Activated CD8-positive, alpha-beta memory T cell treated with anti-CD3 and anti-CD28 coated beads for 4 hours (primary cell): ENCODE measurements around the gene NCAPD2.

ENCODE experiments used
- DNase-seq, 2 donors: peaks; one replicate each; pipeline ENCODE4 v3.0.0-alpha.2; 2020; ENCODE audit warnings: low read depth in 2 of 2

NCAPD2 gene, protein sequence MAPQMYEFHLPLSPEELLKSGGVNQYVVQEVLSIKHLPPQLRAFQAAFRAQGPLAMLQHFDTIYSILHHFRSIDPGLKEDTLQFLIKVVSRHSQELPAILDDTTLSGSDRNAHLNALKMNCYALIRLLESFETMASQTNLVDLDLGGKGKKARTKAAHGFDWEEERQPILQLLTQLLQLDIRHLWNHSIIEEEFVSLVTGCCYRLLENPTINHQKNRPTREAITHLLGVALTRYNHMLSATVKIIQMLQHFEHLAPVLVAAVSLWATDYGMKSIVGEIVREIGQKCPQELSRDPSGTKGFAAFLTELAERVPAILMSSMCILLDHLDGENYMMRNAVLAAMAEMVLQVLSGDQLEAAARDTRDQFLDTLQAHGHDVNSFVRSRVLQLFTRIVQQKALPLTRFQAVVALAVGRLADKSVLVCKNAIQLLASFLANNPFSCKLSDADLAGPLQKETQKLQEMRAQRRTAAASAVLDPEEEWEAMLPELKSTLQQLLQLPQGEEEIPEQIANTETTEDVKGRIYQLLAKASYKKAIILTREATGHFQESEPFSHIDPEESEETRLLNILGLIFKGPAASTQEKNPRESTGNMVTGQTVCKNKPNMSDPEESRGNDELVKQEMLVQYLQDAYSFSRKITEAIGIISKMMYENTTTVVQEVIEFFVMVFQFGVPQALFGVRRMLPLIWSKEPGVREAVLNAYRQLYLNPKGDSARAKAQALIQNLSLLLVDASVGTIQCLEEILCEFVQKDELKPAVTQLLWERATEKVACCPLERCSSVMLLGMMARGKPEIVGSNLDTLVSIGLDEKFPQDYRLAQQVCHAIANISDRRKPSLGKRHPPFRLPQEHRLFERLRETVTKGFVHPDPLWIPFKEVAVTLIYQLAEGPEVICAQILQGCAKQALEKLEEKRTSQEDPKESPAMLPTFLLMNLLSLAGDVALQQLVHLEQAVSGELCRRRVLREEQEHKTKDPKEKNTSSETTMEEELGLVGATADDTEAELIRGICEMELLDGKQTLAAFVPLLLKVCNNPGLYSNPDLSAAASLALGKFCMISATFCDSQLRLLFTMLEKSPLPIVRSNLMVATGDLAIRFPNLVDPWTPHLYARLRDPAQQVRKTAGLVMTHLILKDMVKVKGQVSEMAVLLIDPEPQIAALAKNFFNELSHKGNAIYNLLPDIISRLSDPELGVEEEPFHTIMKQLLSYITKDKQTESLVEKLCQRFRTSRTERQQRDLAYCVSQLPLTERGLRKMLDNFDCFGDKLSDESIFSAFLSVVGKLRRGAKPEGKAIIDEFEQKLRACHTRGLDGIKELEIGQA (N-terminal part only)

DNA sequence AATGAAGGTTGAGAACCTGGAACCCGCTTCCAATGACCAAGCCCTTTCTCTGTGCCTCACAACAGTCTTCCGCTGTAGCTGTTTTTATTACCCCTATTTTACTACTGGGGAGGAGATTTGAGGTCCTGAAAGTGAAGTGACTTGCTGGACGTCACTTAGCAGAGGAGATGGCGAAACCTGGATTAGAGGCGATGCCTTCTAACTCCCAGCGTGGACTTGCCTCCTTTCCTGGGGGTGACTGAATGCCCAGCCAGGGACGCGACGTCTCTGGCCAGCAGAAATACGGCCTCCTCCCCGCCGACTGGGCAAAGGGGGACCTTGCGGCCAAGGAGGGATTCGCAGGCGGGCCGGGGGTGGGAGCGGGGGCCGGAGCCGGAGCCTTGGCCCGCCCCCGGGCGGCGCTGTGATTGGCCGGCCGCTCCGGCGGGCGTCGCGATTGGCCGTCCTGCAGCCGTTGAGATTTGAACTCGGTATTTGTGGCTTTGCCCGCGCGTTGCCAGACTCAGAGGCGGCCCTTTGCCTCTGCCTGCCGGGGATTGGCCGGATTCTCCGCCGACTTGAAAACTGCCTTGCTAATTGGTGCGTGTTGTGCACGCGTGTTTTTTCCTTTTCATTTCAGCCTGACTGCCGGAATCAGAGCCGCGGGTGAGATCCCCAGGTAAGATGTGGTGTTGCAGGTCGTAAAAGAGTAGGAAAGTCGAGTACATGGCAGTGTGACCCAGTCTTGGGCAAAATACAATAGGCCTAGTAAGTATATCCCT is at the start of gene NCAPD2:
TSS of gene NCAPD2 (plus strand) at position 606 of the 761 bp plus-strand sequence. CDS start 997 bp downstream, outside the sequence.
- peak; percentile 85 to 93 for DNase-seq

DNA sequence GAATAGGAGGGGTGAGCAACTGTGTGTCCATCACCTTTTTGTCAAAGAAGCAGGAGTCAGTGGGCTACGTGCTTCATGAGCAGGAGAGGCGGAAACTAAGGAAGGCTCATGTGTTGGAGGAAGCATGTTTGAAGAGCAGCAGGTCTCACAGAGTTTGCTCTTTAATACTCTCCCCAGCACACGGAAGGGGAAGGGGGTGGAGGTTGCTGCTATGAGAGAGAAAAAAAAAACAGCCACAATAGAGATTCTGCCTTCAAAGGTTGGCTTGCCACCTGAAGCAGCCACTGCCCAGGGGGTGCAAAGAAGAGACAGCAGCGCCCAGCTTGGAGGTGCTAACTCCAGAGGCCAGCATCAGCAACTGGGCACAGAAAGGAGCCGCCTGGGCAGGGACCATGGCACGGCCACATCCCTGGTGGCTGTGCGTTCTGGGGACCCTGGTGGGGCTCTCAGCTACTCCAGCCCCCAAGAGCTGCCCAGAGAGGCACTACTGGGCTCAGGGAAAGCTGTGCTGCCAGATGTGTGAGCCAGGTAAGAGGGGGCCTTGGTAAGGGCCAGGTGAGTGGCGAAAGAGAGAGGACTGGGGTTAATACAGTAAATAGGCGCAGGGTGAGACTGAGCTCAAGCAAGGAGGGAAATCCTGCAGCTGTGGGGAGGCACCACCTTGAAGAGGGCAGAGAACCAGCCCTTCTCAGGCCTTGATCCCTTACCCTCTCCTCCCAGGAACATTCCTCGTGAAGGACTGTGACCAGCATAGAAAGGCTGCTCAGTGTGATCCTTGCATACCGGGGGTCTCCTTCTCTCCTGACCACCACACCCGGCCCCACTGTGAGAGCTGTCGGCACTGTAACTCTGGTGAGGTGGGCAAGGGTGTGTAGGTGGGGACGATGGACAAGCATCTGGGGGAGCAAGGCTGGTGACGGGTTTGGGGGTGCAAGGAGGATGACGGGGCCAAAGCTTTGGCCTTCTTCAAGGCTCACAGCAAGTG is 48.9 kb upstream of the NCAPD2 start, which contains the start of gene CD27:
TSS of gene CD27 (plus strand) at position 252 of the 985 bp plus-strand sequence. CDS start at position 393, 141 bp downstream.
- no peak for DNase-seq

DNA sequence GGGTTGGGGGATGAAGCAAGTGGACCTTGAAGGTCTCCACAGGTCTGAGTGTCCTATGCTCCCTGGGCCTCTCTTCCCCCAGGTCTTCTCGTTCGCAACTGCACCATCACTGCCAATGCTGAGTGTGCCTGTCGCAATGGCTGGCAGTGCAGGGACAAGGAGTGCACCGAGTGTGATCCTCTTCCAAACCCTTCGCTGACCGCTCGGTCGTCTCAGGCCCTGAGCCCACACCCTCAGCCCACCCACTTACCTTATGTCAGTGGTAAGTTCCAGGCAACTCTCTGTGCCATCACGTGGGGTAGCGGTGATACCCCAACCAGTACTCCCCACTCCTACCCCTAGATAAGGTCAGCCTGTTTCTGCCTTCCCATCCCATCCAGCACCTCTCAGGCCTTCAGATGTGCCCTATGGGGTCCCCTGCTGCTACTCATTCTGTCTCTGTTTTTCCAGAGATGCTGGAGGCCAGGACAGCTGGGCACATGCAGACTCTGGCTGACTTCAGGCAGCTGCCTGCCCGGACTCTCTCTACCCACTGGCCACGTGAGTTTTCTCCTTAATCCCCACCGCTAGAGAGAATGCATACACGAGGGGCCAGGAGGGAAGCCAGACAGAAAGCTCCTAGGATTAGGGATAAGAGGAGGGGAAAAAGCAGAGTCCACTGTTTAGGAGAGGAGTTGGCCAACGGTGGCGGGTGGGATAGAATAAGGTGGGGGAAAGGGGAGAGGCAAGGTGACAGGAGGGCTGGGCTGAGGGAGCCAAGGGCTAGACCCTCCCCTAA is 43.6 kb upstream of the NCAPD2 start:
- no peak for DNase-seq

DNA sequence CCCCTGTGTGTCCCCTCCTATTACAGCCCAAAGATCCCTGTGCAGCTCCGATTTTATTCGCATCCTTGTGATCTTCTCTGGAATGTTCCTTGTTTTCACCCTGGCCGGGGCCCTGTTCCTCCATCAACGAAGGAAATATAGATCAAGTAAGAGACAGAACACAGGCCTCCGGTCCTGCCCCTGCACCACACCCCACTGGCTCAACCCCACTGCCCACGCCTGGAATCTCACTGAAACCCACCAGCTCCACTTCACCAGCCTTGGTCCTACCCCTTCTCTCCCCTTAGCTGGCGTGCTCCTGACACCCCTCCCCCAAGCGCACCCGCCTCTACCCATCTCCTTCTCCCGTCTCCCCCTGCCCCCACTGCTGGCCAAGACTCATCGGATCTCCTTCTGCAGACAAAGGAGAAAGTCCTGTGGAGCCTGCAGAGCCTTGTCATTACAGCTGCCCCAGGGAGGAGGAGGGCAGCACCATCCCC is 43.0 kb upstream of the NCAPD2 start:
- no peak for DNase-seq

DNA sequence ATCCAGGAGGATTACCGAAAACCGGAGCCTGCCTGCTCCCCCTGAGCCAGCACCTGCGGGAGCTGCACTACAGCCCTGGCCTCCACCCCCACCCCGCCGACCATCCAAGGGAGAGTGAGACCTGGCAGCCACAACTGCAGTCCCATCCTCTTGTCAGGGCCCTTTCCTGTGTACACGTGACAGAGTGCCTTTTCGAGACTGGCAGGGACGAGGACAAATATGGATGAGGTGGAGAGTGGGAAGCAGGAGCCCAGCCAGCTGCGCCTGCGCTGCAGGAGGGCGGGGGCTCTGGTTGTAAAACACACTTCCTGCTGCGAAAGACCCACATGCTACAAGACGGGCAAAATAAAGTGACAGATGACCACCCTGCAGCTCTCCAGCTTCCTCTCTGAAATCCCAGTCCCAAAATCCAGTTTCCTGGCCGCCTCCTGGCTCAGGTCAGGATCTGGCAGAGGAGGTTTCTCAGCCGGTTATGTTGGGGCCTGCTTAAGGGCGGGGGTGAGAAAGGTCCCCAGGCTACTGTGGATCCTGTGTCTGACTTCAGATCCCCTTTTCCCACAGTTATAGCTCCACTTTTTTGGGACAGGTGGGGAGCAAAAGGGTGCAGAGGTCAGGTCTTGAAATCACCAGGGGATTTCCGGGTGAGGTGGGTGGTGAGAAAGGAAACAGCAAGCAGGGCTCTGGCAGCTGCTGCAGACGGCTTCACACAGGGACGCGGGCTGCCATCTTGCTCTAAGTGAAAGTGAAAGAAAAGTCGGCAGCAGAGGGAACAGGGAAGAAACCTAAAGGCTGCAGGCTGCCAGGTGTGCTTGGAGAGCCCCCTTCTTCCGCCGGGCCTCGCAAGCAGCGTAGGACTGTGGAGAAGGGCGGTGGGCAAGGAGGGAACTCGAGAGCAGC is 42.3 kb upstream of the NCAPD2 start, which contains the start of gene TAPBPL:
TSS of gene TAPBPL (plus strand) at position 695 of the 897 bp plus-strand sequence. CDS start 207 bp downstream, outside the sequence.
- DNase-seq = peak; percentile 52 to 69

DNA sequence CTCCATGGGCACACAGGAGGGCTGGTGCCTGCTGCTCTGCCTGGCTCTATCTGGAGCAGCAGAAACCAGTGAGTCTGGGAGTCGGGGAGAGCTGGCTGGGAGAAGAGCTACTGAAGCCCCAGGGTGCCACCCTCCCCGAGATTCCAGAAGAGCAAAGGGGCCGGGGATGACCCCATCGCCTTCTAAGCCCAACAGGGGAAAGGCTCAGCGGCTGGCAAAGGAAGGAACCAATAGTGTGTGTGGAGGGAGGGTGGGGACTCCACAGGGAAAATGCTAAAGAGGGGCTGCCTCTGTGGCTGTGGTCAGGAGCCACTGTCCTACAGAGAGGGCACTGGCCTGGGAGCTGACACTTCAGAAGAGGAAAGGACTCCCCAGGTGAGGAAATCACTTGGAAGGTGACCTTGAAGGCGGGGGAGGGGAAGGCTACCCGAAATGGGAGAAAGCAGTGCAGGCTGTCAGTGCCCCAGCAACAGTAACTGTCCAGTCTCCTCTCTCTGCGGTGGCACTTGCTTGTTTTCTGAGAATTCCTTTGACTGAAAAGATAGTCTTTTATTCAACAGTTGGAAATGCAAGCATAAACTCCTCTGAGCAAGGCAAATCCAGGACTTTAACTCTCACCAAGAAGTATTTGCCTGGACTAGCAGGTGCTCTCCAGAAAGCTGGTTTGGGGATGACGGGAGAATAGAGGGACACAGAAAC is 41.5 kb upstream of the NCAPD2 start:
- DNase-seq = no peak

DNA sequence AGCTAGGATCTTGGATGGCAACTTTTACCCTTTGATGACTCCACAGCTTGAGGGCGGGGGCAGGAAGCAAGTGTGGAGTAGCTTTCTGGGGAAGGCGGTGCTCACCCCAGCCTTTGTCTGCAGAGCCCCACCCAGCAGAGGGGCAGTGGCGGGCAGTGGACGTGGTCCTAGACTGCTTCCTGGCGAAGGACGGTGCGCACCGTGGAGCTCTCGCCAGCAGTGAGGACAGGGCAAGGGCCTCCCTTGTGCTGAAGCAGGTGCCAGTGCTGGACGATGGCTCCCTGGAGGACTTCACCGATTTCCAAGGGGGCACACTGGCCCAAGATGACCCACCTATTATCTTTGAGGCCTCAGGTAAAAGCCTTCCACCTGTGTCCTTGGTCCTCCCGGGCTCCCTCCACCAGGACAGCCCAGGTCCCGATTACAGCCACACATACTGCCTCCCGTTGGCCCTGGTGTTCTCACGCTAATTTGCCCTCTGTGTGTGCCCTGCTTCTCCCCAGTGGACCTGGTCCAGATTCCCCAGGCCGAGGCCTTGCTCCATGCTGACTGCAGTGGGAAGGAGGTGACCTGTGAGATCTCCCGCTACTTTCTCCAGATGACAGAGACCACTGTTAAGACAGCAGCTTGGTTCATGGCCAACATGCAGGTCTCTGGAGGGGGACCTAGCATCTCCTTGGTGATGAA is 40.8 kb upstream of the NCAPD2 start:
- DNase-seq = no peak

DNA sequence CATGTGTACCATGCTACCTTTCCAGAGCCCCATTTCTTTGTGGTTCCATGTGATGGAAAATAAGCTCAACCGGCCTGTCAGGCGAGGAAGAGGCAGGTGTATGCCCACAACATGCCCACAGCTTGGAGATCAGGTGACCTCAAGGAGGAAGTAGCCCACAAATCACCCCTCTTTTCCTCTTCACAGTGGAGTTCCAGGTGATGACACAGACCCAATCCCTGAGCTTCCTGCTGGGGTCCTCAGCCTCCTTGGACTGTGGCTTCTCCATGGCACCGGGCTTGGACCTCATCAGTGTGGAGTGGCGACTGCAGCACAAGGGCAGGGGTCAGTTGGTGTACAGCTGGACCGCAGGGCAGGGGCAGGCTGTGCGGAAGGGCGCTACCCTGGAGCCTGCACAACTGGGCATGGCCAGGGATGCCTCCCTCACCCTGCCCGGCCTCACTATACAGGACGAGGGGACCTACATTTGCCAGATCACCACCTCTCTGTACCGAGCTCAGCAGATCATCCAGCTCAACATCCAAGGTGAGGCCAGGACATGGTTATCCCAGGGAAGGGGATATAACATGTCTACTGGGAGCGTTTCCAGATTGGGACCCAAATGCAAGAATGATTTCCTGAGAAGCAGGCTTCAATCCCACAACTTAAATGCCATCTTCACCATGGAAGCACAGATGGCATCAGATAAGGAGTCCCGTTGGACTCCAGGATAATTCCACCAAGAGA is 36.5 kb upstream of the NCAPD2 start:
- DNase-seq = no peak

DNA sequence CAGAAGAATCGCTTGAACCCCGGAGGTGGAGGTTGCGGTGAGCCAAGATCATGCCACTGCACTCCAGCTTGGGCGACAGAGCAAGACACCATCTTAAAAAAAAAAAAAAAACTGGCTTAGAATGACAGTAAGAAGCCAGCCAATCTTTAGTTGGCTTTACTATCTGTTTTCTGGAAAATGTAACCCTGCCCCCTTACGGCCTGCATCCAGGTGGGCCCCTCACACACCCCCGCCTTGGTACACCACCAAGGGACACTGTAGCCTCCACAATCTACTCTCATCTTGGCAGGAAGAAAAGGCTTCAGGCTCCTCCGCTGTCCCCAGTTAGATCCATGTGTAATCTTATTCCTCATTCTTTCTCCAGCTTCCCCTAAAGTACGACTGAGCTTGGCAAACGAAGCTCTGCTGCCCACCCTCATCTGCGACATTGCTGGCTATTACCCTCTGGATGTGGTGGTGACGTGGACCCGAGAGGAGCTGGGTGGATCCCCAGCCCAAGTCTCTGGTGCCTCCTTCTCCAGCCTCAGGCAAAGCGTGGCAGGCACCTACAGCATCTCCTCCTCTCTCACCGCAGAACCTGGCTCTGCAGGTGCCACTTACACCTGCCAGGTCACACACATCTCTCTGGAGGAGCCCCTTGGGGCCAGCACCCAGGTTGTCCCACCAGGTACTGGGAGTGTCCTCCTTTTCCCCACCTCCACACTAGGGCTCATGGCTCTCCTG is 35.5 kb upstream of the NCAPD2 start:
- DNase-seq = no peak

DNA sequence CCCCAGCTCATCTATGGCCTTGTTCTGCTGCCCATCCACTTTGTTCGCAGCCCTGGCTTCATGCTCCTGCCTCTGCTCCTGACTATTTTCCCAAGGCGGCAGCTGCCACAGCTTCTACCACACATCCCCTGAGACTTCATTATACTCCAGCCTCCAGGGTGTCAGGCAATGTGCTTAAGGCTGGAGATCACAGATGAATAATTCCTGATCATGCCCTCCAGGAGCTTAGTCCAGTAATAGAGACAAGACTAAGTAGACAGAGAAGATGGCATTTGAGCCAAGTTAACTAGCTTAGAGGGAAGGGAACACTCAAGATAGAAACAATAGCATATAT is 34.9 kb upstream of the NCAPD2 start:
- DNase-seq = no peak

DNA sequence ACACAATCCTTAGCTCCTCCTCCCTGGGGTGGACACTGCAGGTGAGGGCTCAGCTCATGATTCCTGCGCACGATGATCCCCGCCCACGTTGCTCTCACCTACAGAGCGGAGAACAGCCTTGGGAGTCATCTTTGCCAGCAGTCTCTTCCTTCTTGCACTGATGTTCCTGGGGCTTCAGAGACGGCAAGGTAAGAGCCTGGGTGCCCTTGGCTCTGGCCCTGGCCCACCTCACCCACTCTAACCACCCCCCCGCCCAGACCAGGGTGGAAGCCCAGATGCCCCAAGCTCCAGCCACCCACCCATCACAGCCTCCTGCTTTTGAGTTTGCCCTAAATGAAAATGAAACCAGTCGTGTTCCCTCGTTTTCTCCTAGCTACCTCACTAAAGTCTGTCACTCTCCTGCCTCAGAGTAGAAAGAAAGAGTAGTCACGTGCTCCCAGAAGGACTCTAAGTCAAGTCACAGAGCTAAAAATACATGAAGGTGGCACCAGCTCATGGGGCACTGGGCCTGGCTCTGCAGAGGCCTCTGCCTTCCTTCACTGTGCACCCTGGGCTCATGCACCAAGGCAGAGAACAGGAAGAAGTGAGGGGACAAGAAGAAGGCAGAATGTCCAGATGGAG is 33.0 kb upstream of the NCAPD2 start:
- no peak for DNase-seq

DNA sequence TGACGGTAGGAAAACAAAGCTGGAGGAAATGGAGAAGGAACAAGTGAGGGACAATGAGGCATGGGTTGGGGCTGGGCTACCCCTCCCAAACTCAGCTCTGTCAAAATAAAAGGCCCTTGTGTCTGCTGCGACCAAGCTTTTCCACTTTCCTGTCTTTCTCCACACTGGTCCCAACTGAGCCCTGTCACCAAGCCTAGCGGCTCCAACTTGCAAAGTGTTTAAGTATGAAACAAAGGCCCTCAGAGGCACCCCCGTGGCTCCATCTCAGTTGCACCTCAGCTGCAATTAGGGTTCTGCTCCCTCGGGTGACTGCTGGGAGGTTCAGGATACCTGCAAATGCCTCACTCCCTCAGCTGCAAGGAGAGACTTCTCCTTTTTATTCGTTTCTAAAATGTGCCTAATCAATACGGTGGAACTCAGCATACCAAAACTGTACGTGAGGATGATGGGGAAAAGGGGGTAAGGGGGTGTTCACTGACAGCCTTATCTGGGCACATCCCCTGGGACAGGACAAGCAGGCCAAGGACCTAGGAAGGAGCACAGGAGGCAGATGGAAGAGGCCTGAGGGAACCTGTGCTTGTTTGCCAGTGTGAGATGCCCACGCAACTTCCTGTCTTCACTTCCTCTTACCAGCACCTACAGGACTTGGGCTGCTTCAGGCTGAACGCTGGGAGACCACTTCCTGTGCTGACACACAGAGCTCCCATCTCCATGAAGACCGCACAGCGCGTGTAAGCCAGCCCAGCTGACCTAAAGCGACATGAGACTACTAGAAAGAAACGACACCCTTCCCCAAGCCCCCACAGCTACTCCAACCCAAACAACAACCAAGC is 32.3 kb upstream of the NCAPD2 start:
- DNase-seq = peak; percentile 56 to 76

DNA sequence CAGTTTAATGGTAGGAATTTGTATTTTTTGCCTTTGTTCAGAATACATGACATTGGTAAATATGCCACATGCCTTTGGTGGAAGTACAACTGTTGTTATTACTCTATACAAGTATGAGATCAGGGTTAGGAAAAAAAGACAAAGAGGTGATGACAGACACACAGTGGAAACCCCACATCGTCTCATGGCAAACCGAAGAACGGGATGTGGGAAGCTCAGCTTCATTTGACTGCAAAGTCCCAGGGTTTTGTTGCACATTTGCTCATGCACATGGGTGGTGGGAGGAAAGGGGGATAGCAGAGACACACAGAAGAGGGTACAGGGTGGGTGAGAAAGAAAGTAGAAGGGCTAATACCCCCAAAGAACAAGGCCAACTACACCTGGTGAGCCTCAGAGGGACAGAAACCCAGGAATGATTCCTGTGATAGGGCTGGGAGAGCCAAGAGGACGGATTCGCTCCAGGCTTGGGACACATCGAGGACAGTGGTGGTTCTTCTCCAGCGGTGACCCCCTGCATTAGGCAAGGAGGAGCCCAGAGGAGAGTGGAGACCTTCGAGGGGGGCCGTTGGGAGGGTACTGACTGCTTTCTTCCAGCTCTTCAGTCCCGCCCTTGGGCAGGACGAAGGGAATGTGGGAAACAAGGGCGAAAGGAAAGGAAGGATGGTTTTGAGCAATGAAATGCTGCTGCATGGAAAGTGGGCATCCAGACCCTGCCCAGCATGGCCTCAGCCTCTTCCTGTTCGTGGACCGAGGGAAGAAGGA is 31.5 kb upstream of the NCAPD2 start:
- DNase-seq = no peak
